ENCODE results near the gene CCDC85A.

DNA sequence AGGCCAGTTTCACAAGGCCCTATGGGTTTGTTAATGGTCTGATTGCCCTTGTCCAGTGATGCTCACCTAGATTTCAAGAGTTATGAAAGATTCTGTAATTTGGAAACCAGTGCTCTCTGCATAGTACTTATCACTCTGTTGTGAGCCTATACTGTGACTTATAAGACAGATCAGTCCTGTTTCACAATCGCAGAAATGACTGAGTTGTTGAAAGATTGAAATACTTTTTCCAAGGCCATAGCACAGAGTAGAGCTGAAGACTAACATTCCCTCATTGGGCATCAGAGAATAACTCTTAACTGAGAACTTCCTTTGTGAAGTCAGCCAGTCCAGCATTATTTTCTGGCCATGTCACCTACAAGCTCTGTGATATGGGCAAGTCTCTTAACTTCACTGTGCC is 44.0 kb downstream of the CCDC85A start:
- TF ChIP-seq, protein P1, sequence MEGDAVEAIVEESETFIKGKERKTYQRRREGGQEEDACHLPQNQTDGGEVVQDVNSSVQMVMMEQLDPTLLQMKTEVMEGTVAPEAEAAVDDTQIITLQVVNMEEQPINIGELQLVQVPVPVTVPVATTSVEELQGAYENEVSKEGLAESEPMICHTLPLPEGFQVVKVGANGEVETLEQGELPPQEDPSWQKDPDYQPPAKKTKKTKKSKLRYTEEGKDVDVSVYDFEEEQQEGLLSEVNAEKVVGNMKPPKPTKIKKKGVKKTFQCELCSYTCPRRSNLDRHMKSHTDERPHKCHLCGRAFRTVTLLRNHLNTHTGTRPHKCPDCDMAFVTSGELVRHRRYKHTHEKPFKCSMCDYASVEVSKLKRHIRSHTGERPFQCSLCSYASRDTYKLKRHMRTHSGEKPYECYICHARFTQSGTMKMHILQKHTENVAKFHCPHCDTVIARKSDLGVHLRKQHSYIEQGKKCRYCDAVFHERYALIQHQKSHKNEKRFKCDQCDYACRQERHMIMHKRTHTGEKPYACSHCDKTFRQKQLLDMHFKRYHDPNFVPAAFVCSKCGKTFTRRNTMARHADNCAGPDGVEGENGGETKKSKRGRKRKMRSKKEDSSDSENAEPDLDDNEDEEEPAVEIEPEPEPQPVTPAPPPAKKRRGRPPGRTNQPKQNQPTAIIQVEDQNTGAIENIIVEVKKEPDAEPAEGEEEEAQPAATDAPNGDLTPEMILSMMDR (IDR thresholded peaks at IDR 0.05), result no peak
- no peak for TF ChIP-seq POLR2A (IDR thresholded peaks at IDR 0.05)
